Astrocyte (in vitro differentiated cells and primary cell): ENCODE data around the gene FAM78B. TPM values are rescaled to one million over a fixed set of nuclear protein-coding genes. Genes with fewer than 3 reads are reported as not detected.

Experiments used
- DNase-seq: peaks from one replicate; pipeline ENCODE4 v3.0.0-alpha.2; 2010; ENCODE audit warnings: low read depth
- FAIRE-seq: peaks from 2 replicates; lab custom pipeline; 2011; peaks lifted over from hg19 to GRCh38; lab: Jason Lieb, UNC
- H2AFZ ChIP-seq: 2 replicates; pipeline ENCODE4 v1.6.0; 2012; ENCODE audit warnings: low read depth, low read length, inconsistent platforms
- H3K27ac ChIP-seq: 2 replicates; pipeline ENCODE4 v1.5.1; 2011; ENCODE audit warnings: low read depth, low read length, inconsistent platforms
- H3K27me3 ChIP-seq: 2 replicates; pipeline ENCODE4 v1.6.0; 2011; ENCODE audit warnings: low read length, inconsistent platforms; ENCODE audit not compliant: insufficient read depth
- H3K36me3 ChIP-seq: 2 replicates; pipeline ENCODE4 v1.5.1; 2011; ENCODE audit warnings: low read length, inconsistent platforms; ENCODE audit not compliant: insufficient read depth
- H3K4me1 ChIP-seq: 2 replicates; pipeline ENCODE4 v1.5.1; 2011; ENCODE audit warnings: low read length, inconsistent platforms; ENCODE audit not compliant: insufficient read depth
- H3K4me2 ChIP-seq: 2 replicates; pipeline ENCODE4 v1.6.0; 2012; ENCODE audit warnings: low read length, inconsistent platforms
- H3K4me3 ChIP-seq: 2 replicates; pipeline ENCODE4 v1.5.1; 2011; ENCODE audit warnings: low read depth, mild to moderate bottlenecking, low read length, inconsistent platforms; ENCODE audit not compliant: insufficient read depth
- H3K79me2 ChIP-seq: 2 replicates; pipeline ENCODE4 v1.6.0; 2012; ENCODE audit warnings: mild to moderate bottlenecking, low read length, inconsistent platforms; ENCODE audit not compliant: insufficient read depth
- H3K9ac ChIP-seq: 2 replicates; pipeline ENCODE4 v1.6.0; 2012; ENCODE audit warnings: mild to moderate bottlenecking, low read length, inconsistent platforms
- H3K9me3 ChIP-seq: 2 replicates; pipeline ENCODE4 v1.5.1; 2012; ENCODE audit warnings: low read depth, mild to moderate bottlenecking, low read length, inconsistent platforms; ENCODE audit not compliant: insufficient read depth
- H4K20me1 ChIP-seq: 2 replicates; pipeline ENCODE4 v1.6.0; 2012; ENCODE audit warnings: low read length, inconsistent platforms; ENCODE audit not compliant: insufficient read depth
- H3K27ac Mint-ChIP-seq: one replicate; pipeline ENCODE4 v1.8.0; 2021; ENCODE audit warnings: mild to moderate bottlenecking, mixed read lengths; ENCODE audit not compliant: unreplicated experiment
- H3K27me3 Mint-ChIP-seq: one replicate; pipeline ENCODE4 v1.8.0; 2021; ENCODE audit warnings: low read depth, mixed read lengths; ENCODE audit not compliant: unreplicated experiment
- H3K36me3 Mint-ChIP-seq: one replicate; pipeline ENCODE4 v1.8.0; 2021; ENCODE audit warnings: low read depth, mixed read lengths; ENCODE audit not compliant: unreplicated experiment
- H3K4me1 Mint-ChIP-seq: one replicate; pipeline ENCODE4 v1.8.0; 2021; ENCODE audit warnings: low read depth, mixed read lengths; ENCODE audit not compliant: unreplicated experiment
- H3K4me3 Mint-ChIP-seq: one replicate; pipeline ENCODE4 v1.8.0; 2021; ENCODE audit warnings: mild to moderate bottlenecking, moderate library complexity, mixed read lengths; ENCODE audit not compliant: unreplicated experiment
- H3K9me3 Mint-ChIP-seq: one replicate; pipeline ENCODE4 v1.8.0; 2021; ENCODE audit warnings: mild to moderate bottlenecking, mixed read lengths; ENCODE audit not compliant: unreplicated experiment
- CTCF ChIP-seq: IDR thresholded peaks from 2 replicates; pipeline ENCODE4 v1.5.1; 2011; ENCODE audit warnings: low read depth, mild to moderate bottlenecking, inconsistent platforms, low read length, moderate library complexity; ENCODE audit not compliant: insufficient read depth
- EZH2 ChIP-seq: IDR thresholded peaks from 2 replicates; pipeline ENCODE4 v1.6.1; 2012; ENCODE audit warnings: mild to moderate bottlenecking, low read length, inconsistent platforms; ENCODE audit not compliant: insufficient read depth
- total RNA-seq: library from RNA; stranded (reverse); gene quantifications from 2 replicates; pipeline ENCODE4 v1.2.1, GENCODE V29; 2021

The FAM78B gene
- total RNA-seq, 1 donor from 2014 or later = 0.20 TPM

- no peaks in the 10 kb centered on the region for H3K4me1 ChIP-seq
- H3K27me3 ChIP-seq = peaks cover 4% of the 10 kb centered on the region
- Mint-ChIP-seq H3K9me3 (no peaks in the 10 kb centered on the region), H3K36me3 (peaks cover 2% of the 10 kb centered on the region), H3K27ac (no peak overlapping the region), H3K4me1 (no peaks in the 10 kb centered on the region), H3K27me3 (peaks cover 24% of the 10 kb centered on the region), H3K4me3 (no peak overlapping the region)
- FAIRE-seq (no peak), DNase-seq (peak; percentile 67)
- H3K4me2 ChIP-seq = no peak overlapping the region
- H3K9ac ChIP-seq = no peak overlapping the region
- no peaks in the 10 kb centered on the region for H3K9me3 ChIP-seq
- H3K79me2 ChIP-seq = no peaks in the 10 kb centered on the region
- no peaks in the 10 kb centered on the region for H4K20me1 ChIP-seq
- TF ChIP-seq CTCF (no peak), EZH2 (no peak)
- no peak overlapping the region for H3K4me3 ChIP-seq
- no peak overlapping the region for H2AFZ ChIP-seq
- H3K27ac ChIP-seq = no peak overlapping the region
- no peaks in the 10 kb centered on the region for H3K36me3 ChIP-seq
Measured at GRCh38 chr1:166136222-166136621, 30.6 kb downstream of the FAM78B start.

GRCh38 chr1:166133857-166134256 is 32.9 kb downstream of the FAM78B start:
- Histone ChIP-seq H3K4me1 (no peaks in the 10 kb centered on the region), H3K9ac (no peak overlapping the region), H2AFZ (no peak overlapping the region), H3K27ac (no peak overlapping the region), H4K20me1 (peaks cover 2% of the 10 kb centered on the region), H3K79me2 (no peaks in the 10 kb centered on the region), H3K9me3 (no peaks in the 10 kb centered on the region), H3K27me3 (peaks cover 4% of the 10 kb centered on the region), H3K36me3 (no peaks in the 10 kb centered on the region), H3K4me3 (no peak overlapping the region), H3K4me2 (no peak overlapping the region)
- no peaks in the 10 kb centered on the region for H3K4me1 Mint-ChIP-seq
- FAIRE-seq (no peak), DNase-seq (no peak)
- no peaks in the 10 kb centered on the region for H3K9me3 Mint-ChIP-seq
- H3K4me3 Mint-ChIP-seq = no peak overlapping the region
- H3K27ac Mint-ChIP-seq = no peak overlapping the region
- H3K27me3 Mint-ChIP-seq = peaks cover 21% of the 10 kb centered on the region
- TF ChIP-seq EZH2 (no peak), CTCF (no peak)
- peaks cover 2% of the 10 kb centered on the region for H3K36me3 Mint-ChIP-seq

GRCh38 chr1:166133276-166133841 is 33.4 kb downstream of the FAM78B start:
- Histone ChIP-seq H3K4me2 (no peak overlapping the region), H2AFZ (no peak overlapping the region), H3K9me3 (no peaks in the 10 kb centered on the region), H3K4me1 (no peaks in the 10 kb centered on the region), H3K27me3 (peaks cover 4% of the 10 kb centered on the region), H3K4me3 (no peak overlapping the region), H3K27ac (no peak overlapping the region), H4K20me1 (peaks cover 2% of the 10 kb centered on the region), H3K9ac (no peak overlapping the region), H3K79me2 (no peaks in the 10 kb centered on the region), H3K36me3 (no peaks in the 10 kb centered on the region)
- TF ChIP-seq CTCF = peak; percentile 47
- TF ChIP-seq EZH2 = no peak
- Mint-ChIP-seq H3K36me3 (peaks cover 2% of the 10 kb centered on the region), H3K4me3 (no peak overlapping the region), H3K27me3 (peaks cover 19% of the 10 kb centered on the region), H3K9me3 (no peaks in the 10 kb centered on the region), H3K27ac (no peak overlapping the region), H3K4me1 (no peaks in the 10 kb centered on the region)
- FAIRE-seq (no peak), DNase-seq (no peak)
